Fibroblast of the conjunctiva (primary cell): ENCODE measurements around the gene TMEM258.

ENCODE experiments used
- DNase-seq: peaks from one replicate; pipeline ENCODE4 v3.0.0-alpha.2; 2010; ENCODE audit warnings: low read depth

Gene TMEM258

GRCh38 chr11:61757213-61757862 is 35.1 kb downstream of the TMEM258 start:
- DNase-seq, result no peak

GRCh38 chr11:61756452-61757212 is 35.8 kb downstream of the TMEM258 start:
- no peak for DNase-seq

GRCh38 chr11:61756147-61756451 is 36.3 kb downstream of the TMEM258 start:
- DNase-seq, result no peak

- DNase-seq, result no peak
Observed at GRCh38 chr11:61754534-61755482, 37.6 kb downstream of the TMEM258 start.

GRCh38 chr11:61753672-61754071 is 38.7 kb downstream of the TMEM258 start:
- no peak for DNase-seq

- no peak for DNase-seq
Observed at GRCh38 chr11:61752925-61753521, 39.4 kb downstream of the TMEM258 start.

- no peak for DNase-seq
Observed at GRCh38 chr11:61752117-61752924, 40.1 kb downstream of the TMEM258 start, which contains the start of gene MYRF. MYRF (plus strand) TSS chr11:61752636; CDS start chr11:61752745, 109 bp downstream.

GRCh38 chr11:61751384-61751783 is 41.0 kb downstream of the TMEM258 start:
- DNase-seq, result no peak

- DNase-seq, result no peak
Observed at GRCh38 chr11:61750631-61751273, 41.6 kb downstream of the TMEM258 start.

- DNase-seq, result no peak
Observed at GRCh38 chr11:61749591-61750217, 42.7 kb downstream of the TMEM258 start.

GRCh38 chr11:61747967-61748285 is 44.5 kb downstream of the TMEM258 start:
- no peak for DNase-seq

GRCh38 chr11:61747192-61747966 is 45.0 kb downstream of the TMEM258 start:
- peak; percentile 48 for DNase-seq

- DNase-seq, result no peak
Observed at GRCh38 chr11:61746442-61747191, 45.8 kb downstream of the TMEM258 start.

- no peak for DNase-seq
Observed at GRCh38 chr11:61745781-61746441, 46.5 kb downstream of the TMEM258 start.

- no peak for DNase-seq
Observed at GRCh38 chr11:61744609-61745156, 47.7 kb downstream of the TMEM258 start.

GRCh38 chr11:61744181-61744580 is 48.2 kb downstream of the TMEM258 start:
- DNase-seq, result no peak

GRCh38 chr11:61743486-61744095 is 48.8 kb downstream of the TMEM258 start:
- no peak for DNase-seq

- DNase-seq, result no peak
Observed at GRCh38 chr11:61742391-61742790, 50.0 kb downstream of the TMEM258 start.
